ENCODE measurements around the gene PHF19. TPM values are rescaled to one million over a fixed set of nuclear protein-coding genes. Genes with fewer than 3 reads are reported as not detected.

The PHF19 gene
- total and polyA plus RNA-seq, 10 of the 15 experiments (the other 5 are each of a cell fraction or from before 2014, with no cell fraction given), result 26.0 to 133 (median 87.7) TPM

- FAIRE-seq (no peak), ATAC-seq (no peak), DNase-seq (ENCODE audit: low read depth, low spot score) (no peak)
- ChIA-PET POLR2A (no interaction called here), RAD21 (ENCODE audit: unreplicated experiment) (no interaction called here), SMC1A (ENCODE audit: uncharacterized antibody, unreplicated experiment) (no interaction called here), CTCF (no interaction called here)
- Histone ChIP-seq H3K79me2 (ENCODE audit: control insufficient read depth, insufficient read depth, low read length) (peaks cover 43% of the 10 kb centered on the region), H3K4me1 (ENCODE audit: control insufficient read depth, insufficient read depth, low read length) (peaks cover 6% of the 10 kb centered on the region; the same call in 1 of the 2 replicates), H3K9ac (ENCODE audit: control insufficient read depth, insufficient read depth, low read length) (no peak overlapping the region), H3K27ac (ENCODE audit: control insufficient read depth, insufficient read depth) (no peak overlapping the region), H2AFZ (ENCODE audit: control insufficient read depth, low read depth, low read length) (no peak overlapping the region), H3K4me2 (ENCODE audit: control insufficient read depth, insufficient read depth) (no peak overlapping the region), H3K9me3 (replicated peaks; ENCODE audit: control insufficient read depth, insufficient read depth, low read length) (no peaks in the 10 kb centered on the region), H4K20me1 (ENCODE audit: control insufficient read depth, insufficient read depth) (no peaks in the 10 kb centered on the region), H3K27me3 (replicated peaks in 1 of 2; ENCODE audit: control insufficient read depth in 2 of 2, insufficient read depth in 2 of 2, low read length in 1 of 2) (no peaks in the 10 kb centered on the region), H3K4me3 (no peak overlapping the region), H3K36me3 (ENCODE audit: control insufficient read depth in 2 of 2, insufficient read depth in 2 of 2, low read length in 1 of 2) (no peaks in the 10 kb centered on the region)
- intact Hi-C loops (cut with micrococcal nuclease; ENCODE audit: unreplicated experiment), result no loop called here
- 100% methylated on average over 2 of the region's 2 CpGs for WGBS (ENCODE audit: insufficient coverage, insufficient replicate concordance, low lambda C conversion rate, missing lambda C conversion rate)
- no TSS peak for BruUV-seq (replicated peaks)
- in situ Hi-C loops (cut with MboI), result no loop called here
- TF ChIP-seq SUPT20H (IDR thresholded peaks at IDR 0.05; ENCODE audit: borderline replicate concordance, control insufficient read depth, low read depth, low read length) (no peak), IRF3 (IDR thresholded peaks at IDR 0.05) (no peak), CBX5 (IDR thresholded peaks at IDR 0.05; ENCODE audit: low read depth) (no peak), KDM1A (IDR thresholded peaks at IDR 0.05; ENCODE audit: borderline replicate concordance) (no peak), SMAD1 (IDR thresholded peaks at IDR 0.05; ENCODE audit: low read depth, partially characterized antibody) (no peak), KLF5 (IDR thresholded peaks at IDR 0.05; ENCODE audit: partially characterized antibody) (no peak), GABPA (IDR thresholded peaks at IDR 0.05; ENCODE audit: low read depth) (no peak), ZNF274 (IDR thresholded peaks at IDR 0.05; ENCODE audit: insufficient read depth, insufficient read length) (no peak), BCL11A (IDR thresholded peaks at IDR 0.05; ENCODE audit: low read depth, low read length) (no peak), ELK1 (IDR thresholded peaks at IDR 0.05; ENCODE audit: low read depth, low read length) (no peak), CBX3 (IDR thresholded peaks at IDR 0.05; ENCODE audit: borderline replicate concordance, low read depth) (no peak), YY1 (IDR thresholded peaks at IDR 0.05; ENCODE audit: low read depth, low read length) (no peak), ATF2 (IDR thresholded peaks at IDR 0.05; ENCODE audit: low read length) (no peak), E4F1 (IDR thresholded peaks at IDR 0.05; ENCODE audit: borderline replicate concordance, partially characterized antibody) (no peak), ZBED1 (IDR thresholded peaks at IDR 0.05; ENCODE audit: borderline replicate concordance) (no peak), SRF (IDR thresholded peaks at IDR 0.05; ENCODE audit: low read depth in 2 of 2, low read length in 2 of 2) (no peak), NFYB (IDR thresholded peaks at IDR 0.05; ENCODE audit: insufficient read depth, low read depth, low read length) (no peak)
Measured at GRCh38 chr9:120839146-120839545, 37.8 kb downstream of the PHF19 start.

All from GM12878 (cell line).